NCI-H1105 treated with DMSO at 0.1 percent for 48 hours (cell line): ENCODE data around the gene KRTAP9-9.
"Not testable (repeated sequence)": the region's sequence is repeated elsewhere in the genome, so short reads cannot be mapped to it uniquely, and the experiment has no call there.

Experiments
- DNase-seq: peaks from one replicate; lab custom pipeline; 2025; lab: John Stamatoyannopoulos, UW

KRTAP9-9 gene

DNA sequence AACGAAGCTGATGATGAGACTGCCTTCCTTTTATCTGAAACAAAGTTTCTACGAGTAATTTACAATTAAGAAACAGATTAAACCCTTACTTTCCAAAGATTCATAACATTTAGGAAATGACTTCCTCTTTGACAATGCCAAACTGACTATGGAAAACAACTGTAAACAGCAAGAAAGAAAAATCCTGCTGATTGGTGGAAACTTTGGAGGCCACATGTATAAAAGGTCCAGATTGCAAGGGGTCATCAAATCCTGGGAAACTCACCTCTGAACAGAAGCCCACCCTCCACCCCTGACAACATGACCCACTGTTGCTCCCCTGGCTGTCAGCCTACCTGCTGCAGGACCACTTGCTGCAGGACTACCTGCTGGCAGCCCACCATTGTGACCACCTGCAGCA lies 9.9 kb downstream of the KRTAP9-9 start, which contains the start of gene KRTAP9-6:
Gene KRTAP9-6, plus strand, starts transcription at position 301 of the 400 bp plus-strand sequence. Its CDS starts 0 bp downstream, at position 301.
- DNase-seq, result no peak

DNA sequence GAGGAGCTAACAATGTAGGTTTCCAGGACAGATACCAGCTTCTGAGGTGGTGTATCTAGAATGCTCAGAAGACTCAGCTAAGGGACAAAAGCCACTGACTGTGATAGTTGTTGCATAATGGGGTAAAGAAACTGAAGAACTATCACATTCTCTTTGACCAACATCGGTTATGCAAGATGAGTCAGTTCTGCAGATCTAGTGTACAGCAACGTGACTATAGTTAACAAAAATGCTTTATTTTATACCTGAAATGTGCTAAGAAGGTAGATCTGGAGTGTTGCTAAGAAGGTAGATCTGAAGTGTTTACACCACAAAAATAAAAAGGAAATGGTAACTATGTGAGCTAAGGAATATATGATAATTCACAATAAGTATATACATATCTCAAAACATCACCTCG lies 12.5 kb downstream of the KRTAP9-9 start:
- DNase-seq, result no peak

DNA sequence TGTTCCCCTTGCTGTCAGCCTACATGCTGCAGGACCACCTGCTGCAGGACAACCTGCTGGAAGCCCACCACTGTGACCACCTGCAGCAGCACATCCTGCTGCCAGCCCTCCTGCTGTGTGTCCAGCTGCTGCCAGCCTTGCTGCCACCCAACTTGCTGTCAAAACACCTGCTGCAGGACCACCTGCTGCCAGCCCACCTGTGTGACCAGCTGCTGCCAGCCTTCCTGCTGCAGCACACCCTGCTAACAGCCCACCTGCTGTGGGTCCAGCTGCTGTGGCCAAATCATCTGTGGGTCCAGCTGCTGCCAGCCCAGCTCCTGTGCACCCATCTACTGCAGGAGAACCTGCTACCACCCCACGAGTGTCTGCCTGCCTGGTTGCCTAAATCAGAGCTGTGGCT lies 16.1 kb downstream of the KRTAP9-9 start:
- DNase-seq, result not testable (repeated sequence)

DNA sequence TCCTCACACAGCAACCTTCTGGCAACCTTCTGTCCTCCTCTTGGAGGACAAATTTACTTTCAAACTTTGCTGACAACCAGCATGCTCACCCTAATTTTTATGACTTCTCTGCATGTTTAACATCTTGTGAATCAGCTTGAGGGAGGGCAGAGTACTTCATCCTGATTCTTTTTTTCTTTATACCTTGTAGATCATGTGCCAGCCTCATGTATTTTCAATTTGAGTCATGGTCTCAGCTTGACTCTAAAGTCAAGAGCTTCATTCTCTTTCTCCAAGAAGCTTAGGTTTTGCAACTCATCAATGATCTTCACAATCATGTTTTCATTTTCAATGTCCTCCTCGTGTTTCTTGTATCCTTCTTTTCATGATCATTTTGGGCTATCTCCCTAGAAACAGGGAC lies 16.7 kb downstream of the KRTAP9-9 start:
- DNase-seq, result no peak

DNA sequence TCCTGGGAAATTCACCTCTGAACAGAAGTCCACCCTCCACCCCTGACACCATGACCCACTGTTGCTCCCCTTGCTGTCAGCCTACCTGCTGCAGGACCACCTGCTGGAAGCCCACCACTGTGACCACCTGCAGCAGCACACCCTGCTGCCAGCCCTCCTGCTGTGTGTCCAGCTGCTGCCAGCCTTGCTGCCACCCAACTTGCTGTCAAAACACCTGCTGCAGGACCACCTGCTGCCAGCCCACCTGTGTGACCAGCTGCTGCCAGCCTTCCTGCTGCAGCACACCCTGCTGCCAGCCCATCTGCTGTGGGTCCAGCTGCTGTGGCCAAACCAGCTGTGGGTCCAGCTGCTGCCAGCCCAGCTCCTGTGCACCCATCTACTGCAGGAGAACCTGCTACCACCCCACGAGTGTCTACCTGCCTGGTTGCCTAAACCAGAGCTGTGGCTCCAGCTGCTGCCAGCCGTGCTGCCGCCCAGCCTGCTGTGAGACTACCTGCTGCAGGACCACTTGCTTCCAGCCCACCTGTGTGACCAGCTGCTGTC lies 20.5 kb downstream of the KRTAP9-9 start, which contains the start of gene KRTAP9-7:
Gene KRTAP9-7, plus strand, starts transcription at position 51 of the 543 bp plus-strand sequence. Its CDS starts 0 bp downstream, at position 51.
- not testable (repeated sequence) for DNase-seq

DNA sequence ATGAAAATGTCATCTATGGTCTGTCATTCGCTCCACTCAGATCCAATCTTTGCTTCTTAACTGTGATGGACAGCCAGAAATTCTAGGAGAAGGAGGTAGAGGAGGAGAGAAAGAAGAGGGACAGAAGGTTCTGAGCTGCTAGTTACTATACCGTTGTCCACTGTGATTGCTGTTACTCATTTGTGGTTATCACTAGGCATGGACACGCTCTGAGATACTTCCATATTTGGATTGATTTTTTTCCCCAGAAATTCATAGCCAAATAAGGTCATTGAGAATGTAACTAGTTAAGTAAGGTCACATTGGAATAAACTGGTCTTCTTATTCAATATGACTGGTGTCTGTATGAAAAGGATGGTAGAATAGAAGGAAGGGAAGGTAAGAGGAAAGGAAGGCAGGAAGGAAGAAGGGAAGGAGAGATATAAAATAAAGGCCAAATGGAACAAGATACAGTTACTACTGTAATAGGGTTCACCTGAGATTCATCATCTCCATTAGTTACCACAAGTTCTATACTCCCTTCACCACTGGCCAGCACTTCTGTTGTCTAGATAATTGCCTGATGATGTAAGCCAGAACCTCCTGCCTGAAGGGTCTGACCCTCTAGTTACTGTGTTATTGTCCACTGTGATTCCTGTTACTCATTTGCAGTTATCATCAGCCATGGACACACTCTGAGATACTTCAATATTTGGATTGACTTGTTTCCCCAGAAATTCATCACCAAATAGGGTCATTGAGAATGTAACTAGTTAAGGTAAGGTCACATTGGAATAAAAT lies 23.2 kb downstream of the KRTAP9-9 start:
- no peak for DNase-seq

DNA sequence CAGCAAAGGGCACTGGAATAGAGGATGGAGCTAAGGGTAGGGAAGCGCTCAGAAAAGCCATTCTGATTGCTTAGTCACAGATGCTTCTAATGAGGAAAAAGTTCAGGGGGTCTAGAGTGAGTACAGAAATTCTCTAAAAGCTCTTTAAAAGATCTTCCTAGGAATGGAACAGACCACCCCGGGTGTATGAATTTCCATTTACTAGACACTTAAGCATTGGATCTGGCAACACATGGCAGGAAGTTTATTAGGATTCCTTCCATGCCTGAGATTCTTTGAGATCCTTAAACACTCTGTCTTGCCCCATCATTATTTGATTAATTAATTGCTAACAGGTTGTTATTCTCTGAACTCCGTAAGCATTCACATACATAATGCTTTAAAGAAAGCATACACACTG lies 28.9 kb downstream of the KRTAP9-9 start:
- DNase-seq, result no peak

DNA sequence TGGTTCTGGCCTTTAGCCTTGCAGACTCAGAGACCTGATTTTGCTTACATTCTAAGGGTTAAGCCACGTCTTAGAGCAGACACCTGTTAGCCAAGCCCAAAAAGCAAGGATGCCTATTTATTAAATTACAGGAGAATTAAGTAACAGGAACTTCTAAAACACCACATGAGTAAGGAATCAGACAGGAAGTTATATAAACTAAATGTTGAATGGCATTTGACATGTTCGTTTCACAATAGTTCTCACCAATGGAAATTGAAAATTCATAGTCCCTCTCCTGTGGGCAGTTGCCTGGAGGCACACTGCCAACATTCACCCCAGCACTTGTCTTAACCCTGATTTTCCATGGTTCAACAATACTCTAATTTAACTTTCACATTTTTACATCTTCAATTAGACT lies 29.4 kb downstream of the KRTAP9-9 start:
- no peak for DNase-seq

DNA sequence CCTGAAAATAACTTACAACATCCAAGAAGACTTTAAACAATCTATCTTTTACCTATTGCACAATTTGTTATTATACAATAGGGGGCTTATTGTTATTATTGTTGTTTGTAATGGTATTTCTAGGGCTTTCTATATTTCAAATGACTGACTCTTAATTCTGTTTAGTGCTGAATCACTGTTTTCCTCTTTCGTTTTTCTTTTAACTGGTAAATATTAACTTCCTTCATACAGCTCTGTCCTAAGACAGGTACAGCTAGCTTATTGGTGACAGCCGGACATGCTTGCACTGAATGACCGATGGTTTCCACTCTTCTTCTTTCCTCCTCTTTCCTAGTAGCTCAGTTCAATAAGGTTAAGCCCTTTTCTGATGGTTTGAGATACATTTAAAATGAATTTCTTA lies 31.9 kb downstream of the KRTAP9-9 start:
- no peak for DNase-seq

DNA sequence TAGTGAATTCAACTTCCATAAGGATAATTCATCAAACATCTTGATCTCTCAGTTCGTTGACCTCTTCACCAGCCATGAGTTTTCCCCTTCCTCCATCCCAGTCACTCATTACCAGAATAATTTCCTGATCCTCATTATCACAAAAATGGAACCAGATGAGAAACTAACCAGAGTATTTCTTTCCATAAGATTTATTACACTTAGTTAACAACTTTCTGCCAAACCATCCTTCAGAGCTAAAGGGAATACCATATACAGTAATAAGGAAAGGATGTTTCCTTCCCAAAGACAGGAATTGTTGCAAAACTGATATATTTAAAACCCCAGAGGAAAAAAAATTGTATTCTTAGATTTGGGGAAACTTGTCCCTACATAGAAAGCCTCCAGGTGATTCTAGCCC lies 38.8 kb downstream of the KRTAP9-9 start:
- DNase-seq, result no peak

DNA sequence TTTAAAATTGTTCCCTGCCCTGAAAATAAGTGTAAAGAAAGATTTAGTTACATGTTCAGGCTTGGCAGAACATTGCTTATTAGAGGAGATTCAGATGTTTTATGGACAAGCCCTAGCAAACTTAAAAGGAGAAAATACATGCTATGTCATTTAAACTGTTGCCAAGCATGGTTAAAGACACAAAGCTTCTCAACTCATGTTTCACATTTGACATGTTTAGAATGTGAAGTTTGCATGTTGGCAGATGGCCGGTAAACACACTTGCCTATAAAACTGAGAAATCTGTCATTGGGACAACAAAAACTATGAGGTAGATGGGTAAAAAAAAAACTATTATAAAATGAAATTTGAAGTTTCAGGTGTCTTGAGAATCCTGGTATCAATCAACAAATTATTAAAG lies 41.7 kb downstream of the KRTAP9-9 start:
- no peak for DNase-seq

DNA sequence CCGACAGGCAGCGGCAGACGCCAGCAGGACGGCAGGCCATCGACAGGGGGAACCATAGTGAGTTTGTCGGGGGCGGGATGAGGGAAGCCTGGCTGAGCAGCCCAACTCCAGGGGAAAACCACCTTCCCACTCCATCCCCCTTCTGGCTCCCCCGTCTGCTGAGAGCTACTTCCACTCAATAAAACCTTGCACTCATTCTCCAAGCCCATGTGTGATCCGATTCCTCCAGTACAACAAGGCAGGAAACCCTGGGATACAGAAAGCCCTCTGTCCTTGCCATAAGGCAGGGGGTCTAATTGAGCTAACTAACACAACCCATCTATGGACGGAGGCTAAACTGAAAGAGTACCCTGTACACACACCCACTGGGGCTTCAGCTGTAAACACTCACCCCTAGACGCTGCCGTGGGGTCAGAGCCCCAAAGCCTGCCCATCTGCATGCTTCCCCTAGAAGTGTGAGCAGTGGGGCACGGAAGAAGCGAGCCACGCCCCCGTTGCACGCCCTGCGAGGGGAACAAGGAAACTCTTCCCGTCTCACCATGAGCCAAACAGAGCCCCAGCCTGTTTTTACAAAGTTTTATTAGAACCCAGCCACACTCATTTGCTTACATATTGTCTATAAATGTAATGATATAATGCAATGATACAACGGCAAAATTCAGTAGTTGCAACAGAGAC lies 43.4 kb downstream of the KRTAP9-9 start:
- no peak for DNase-seq

DNA sequence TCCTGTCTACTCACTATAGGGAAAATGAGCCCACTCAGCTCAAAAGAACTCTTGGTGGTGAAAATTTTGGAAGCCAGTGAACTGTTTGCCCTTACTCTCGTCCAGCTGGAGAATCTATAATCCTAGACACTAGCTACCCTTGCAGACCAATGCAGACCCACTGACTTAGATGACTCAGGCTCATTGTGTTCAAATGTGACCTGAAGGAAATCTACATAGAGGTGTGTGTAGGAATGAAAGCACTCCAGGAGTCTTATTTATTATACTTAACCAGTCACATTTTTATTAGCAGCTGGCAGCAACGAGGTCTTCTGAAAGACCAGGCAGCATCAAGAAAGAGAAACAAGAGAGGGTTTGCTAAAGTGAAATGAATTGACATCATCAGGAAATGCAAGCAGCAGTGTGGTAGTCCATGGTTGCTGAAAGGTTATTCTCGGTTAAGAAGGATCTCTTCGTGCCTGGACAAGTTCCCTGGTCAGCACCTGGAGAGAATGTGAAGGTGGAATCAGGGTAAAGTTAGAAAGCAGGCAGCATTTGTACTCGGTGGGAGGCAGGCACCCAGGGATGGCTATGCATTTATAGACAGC lies 46.1 kb downstream of the KRTAP9-9 start:
- DNase-seq, result no peak

DNA sequence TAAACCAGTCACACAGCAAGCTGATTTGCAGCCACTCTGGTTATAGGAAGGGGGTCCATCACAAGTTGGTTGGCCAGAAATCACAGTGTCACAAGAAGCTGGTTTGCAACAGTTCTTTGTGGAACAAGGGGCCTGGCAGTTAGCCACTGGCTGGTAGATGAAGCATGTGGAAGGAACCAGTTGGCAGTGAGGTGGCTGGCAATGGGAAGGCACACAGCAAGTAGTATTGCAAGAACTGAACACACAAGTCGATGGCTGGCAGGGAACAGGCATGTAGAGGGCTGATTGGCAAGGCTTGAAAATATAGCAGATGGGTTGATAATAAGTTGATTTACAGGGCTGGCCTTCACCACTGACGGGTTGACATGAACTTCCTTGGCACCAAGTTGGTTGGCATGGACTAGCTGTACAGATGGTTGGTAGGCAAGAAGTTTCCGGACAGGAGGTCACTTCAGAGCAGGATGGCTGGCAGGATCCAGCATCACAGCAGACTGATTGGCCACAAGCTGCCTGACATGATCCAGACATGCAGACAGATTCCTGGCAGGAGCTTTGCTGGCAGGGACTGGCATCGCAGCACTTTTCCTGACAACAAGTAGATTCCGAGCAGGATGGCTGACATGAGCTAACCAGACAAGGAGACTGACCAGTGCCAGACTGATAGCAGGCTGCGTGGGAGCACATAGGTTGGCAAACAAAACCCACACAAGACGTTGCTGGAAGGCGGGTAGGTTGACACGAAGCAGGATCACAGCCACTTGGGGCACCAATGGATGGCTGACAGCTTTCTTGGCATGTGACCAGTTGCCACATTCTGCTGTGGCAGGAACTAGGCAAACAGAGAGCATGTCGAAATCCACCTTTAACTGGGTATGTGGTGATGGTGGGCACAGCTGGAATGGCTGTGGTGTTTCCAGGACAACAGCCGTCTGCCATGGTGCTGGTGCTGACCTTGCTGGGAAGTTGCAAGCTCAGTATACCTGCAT lies 47.0 kb downstream of the KRTAP9-9 start, which contains the start of gene KRTAP29-1:
Gene KRTAP29-1, minus strand, starts transcription at position 936 of the 986 bp plus-strand sequence. Its CDS starts 0 bp downstream, at position 936.
- DNase-seq, result no peak

DNA sequence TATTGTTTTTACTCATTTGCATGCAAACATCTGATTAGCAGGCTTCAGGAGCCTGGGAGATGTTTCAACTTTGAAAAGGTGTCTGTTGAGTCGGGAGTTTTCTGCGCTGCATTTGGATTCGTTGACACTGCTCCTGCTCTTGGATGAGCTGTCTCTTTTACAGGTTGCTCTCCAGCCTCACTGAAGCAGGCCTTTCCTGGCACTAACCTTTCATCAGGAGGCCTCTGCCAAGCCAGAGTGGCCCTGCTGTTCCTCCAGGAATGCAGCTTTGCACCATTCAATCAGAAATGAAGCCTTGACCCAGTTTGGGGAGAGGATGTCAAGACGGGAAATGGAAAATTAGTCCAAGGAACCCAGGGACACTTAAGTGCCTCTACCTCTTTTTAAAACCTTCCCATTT lies 47.8 kb downstream of the KRTAP9-9 start:
- DNase-seq, result no peak

DNA sequence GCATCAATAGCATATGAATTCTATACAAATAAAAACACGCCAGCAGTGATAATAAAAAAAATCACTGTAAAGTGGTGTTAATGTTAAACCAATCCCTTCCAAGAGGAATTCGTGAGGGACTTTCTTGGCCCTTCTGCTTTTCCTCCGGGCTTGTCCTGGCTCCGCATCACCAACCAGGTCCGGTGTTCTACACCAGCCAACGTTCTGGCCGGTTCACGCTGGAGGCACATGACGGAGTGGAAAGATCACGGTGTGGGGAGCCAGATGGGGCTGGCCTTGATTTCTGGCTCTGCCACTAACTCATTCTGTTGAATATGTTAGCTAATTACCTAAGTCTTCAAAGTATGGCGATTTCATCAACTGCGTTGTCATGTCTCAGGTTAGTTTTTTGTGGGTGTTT lies 48.9 kb downstream of the KRTAP9-9 start:
- no peak for DNase-seq
